HL-60/S4 treated with phorbol 12-myristate 13-acetate at 8.2 ng/mL for 4 days and 3 days (cell line): Measurements from ENCODE around the gene KLHL40.

Source experiments
- in situ Hi-C: fragments of 300-500 bp; cut with MboI; formaldehyde crosslinking; loops from 2 replicates; pipeline ENCODE4 v1.15.0; 2022; ENCODE audit warnings: low sequenced_read_pairs

KLHL40 gene

DNA sequence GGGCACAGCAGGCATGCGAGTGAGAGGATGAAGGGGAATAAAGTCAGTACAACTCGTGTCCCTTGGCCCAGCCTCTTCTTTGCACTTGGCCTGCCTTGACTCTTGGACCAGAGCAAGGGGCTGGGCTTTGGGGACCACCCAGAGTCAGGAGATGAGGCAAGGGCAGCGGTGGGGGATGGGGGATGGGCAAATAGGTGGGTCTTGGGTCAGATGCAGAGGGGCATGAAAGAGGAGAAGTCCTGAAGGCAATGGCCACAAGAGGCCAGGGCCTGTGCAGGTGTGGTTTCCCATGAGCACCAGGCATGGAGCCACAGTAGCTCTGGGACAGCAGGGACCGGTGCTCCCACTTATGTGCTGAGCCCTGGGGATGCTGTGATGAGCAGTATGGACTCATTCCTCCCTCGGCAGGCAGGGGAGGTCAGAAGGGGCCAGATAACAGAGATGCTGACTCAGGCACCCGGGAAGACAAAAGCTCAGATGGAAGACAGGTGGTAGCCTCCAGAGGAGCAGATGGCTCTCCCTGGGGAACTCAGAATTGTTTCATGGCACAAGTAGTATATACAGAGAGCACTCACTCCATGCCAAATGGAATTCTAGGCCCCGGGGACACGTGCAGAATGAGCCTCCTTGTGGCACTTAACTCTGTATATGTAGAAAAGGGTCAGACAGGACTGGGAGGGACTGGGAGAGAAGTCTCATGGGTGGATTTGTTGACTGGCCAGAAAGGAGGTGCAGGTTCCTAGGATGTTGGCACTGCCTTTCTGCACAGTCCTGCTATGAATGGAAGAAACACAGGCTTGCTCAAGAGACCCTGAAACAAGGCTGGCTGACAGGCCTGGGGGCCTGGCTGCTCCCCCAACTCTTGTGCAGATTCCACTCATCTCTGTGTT, 17.6 kb upstream of the KLHL40 start:
- in situ Hi-C loops = no loop called here

- in situ Hi-C loops = no loop called here
These were observed 16.9 kb upstream of the KLHL40 start for GRCh38 chr3:42668413-42668760.

- in situ Hi-C loops = no loop called here
These were observed 16.5 kb upstream of the KLHL40 start for GRCh38 chr3:42668793-42669217.

DNA sequence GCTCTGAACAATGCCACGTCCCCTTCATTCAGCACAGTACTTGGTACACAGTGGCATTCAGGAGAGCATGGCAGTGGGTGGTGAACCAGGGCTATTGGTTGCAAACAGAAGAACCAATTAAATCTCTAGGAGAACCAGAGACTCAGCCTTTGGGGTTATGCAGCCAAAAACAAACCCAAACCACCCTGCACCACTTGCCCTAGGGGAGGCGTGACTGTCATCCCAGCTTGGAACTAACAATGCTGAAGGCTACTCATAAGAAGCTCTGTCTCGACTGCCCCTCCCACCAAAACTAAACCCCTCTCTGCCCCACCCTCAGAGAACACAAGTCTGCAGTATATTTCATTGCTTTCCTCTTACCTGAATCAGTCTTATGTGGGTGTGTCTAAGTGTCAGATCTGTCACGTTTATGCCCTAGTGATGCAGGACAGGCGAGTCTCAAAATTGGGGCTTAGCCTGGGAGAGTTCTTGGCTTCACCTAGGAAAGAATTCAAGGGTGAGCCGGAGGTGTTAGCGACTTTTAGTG, 15.2 kb upstream of the KLHL40 start:
- in situ Hi-C loops = no loop called here

GRCh38 chr3:42670670-42671069, 14.7 kb upstream of the KLHL40 start:
- in situ Hi-C loops = no loop called here

GRCh38 chr3:42672515-42672914, 12.8 kb upstream of the KLHL40 start:
- in situ Hi-C loops = no loop called here

DNA sequence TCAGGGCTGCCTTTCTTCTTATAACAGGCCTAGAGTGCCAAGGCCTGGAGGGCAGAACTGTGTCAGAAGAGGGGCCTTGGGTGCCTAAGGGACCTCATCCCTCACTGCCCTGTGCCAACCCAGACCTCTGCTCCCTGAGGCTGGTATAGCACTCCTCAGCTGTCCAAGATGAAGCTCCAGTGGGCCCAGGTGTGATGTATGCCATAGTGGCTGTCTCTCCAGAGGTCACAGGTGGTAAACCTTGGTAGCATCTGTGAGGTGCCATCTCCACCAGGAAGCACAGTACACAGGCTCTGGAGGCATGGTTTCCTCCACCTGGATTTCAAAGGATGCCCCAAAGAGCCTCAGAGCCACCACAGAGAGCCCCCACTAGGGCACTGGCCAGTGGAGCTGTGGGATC, 12.3 kb upstream of the KLHL40 start:
- in situ Hi-C loops = no loop called here

- in situ Hi-C loops = no loop called here
These were observed 11.2 kb upstream of the KLHL40 start for GRCh38 chr3:42674146-42674545.

GRCh38 chr3:42675909-42676308, 9.4 kb upstream of the KLHL40 start:
- in situ Hi-C loops = no loop called here

DNA sequence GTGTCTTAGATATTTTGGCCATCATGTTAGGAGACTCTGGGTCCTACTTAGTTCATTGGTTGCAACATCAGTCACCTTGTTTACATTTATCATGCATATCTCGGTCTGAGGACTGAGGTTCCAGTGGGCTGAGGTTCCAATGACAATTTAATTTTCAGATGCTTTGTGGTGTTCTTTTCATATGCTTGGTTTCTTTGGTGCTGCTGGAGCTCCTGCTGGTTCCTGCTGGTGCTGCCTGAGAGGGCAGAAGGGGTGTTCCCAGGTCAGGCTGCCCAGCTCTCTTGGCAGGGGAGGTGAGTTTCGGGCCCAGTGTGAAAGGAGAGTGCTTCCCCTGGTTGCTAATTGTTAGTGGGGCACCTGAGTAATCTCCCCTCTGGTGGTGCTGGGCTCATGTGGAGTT, 6.9 kb upstream of the KLHL40 start:
- in situ Hi-C loops = no loop called here

DNA sequence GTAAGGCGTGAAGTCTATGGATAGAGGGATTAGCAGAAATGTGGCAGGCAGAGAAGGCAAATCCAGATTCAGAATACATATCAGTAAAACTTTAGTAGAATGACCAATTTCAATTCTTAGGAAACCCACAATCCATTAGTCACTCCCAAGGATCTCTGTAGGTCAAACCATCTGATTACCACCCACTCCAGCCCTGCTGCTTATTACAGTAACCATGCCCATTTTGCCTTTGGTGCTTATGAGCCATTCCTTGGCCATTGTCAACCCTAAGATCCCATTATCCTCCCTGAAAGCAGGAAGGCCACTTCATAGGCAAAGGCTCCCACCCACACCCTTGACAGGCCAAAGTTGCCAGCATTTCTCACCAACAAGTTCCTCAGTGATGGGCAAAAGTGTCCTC, 5.1 kb upstream of the KLHL40 start:
- in situ Hi-C loops = no loop called here

DNA sequence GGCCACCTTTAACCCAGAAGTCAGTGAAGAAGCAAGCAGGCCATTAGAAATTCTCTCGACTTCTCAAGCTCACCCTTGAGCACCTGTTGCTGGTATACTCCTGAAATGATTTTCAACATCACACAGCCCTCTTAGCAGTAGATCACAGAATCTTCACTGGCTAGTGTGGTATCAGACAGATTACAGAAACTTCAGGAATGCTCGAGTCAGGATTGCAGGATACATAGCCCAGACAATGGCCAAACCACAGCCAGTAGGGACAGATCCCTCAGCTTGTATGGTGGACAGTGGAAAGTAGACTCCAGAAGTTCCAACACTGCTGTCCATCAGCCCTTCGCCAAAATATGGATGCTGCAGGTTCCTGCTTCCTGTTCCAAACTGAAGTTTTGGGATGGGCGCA, 4.5 kb upstream of the KLHL40 start:
- in situ Hi-C loops = no loop called here

- in situ Hi-C loops = no loop called here
These were observed 3.8 kb upstream of the KLHL40 start for GRCh38 chr3:42681361-42682038.

DNA sequence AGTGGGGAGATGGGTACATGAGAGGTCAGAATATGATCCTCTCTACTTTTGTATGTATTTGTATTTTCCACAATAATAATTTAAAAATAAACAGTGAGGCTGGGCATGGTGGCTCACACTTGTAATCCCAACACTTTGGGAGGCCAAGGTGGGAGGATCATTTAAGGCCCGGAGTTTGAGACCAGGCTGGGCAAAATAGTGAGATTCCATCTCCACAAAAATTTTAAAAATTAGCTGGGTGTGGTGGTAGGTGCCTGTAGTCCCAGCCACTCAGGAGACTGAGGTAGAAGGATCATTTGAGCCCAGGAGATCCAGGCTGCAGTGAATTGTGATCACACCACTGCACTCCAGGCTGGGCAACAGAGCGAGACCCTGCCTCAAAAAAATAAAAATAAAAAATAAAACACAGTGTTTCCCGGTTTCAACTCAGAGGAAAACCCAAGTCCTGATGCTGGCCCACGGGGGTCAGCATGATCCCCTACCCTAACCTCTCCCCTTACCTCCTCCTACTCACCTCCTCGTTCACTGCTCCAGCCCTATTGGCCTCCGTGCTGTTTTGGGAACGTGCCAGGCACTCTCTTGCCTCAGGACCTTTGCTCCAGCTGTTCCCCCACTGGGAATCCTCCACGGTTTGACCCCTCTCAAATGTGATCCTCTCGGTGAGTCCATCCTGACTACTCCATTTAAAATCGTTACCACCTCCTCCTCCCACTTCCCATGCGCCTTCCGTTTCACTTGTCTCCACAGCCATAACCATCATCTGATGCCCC, 2.9 kb upstream of the KLHL40 start:
- in situ Hi-C loops = no loop called here

- in situ Hi-C loops = no loop called here
These were observed 1.3 kb upstream of the KLHL40 start for GRCh38 chr3:42683875-42684598.

DNA sequence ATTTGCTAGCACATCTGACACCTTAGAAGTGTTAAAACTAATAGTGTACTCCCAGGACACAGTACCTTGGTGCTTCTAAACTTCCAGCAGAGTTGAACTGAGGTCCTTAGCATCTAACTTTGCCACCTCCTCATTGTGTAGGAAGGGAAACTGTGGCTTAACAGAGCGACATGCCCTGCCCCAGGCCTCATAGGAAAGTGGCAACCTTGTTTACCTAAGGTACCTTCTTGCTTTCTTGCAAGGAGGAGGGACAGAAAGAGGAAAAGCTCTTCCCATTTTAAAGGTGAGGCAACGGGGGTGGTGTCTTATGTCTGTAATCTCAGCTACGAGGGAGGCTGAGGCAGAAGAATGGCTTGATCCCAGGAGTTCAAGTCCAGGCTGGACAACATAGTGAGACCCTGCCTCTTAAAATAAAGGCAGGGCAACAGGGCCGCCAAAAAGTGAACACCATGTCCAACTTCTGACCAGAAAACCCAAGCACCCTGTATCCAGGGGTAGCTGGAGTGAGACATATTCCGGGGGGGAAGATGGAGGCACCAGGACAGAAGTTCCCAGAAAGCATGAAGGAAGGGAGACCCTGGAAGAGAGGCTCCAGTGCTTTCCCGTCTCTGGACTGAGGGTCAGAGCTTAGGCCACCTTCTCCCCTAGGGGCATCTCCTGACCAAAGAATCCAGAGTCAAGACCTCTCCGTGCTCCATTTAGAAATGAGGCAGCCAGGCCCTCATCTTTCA, 540 bp upstream of the KLHL40 start:
- in situ Hi-C loops = no loop called here

DNA sequence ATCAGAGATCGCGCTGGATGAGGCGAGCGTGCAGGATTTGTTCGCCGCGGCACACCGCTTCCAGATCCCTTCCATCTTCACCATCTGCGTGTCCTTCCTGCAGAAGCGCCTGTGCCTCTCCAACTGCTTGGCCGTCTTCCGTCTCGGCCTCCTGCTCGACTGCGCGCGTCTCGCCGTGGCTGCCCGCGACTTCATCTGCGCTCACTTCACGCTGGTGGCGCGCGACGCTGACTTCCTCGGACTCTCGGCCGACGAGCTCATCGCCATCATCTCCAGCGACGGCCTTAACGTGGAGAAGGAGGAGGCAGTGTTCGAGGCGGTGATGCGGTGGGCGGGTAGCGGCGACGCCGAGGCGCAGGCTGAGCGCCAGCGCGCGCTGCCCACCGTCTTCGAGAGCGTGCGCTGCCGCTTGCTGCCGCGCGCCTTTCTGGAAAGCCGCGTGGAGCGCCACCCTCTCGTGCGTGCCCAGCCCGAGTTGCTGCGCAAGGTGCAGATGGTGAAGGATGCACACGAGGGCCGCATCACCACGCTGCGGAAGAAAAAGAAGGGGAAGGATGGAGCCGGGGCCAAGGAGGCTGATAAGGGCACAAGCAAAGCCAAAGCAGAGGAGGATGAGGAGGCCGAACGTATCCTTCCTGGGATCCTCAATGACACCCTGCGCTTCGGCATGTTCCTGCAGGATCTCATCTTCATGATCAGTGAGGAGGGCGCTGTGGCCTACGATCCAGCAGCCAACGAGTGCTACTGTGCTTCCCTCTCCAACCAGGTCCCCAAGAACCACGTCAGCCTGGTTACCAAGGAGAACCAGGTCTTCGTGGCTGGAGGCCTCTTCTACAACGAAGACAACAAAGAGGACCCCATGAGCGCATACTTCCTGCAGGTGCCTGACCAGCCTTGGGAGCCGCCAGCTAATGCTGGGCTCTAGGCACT, 819 bp downstream of the KLHL40 start:
- in situ Hi-C loops = no loop called here

- in situ Hi-C loops = no loop called here
These were observed 1.7 kb downstream of the KLHL40 start for GRCh38 chr3:42686832-42687650.
